Measurements from ENCODE around the gene CCDC158. TPM values are rescaled to one million over a fixed set of nuclear protein-coding genes. Genes with fewer than 3 reads are reported as not detected.

The CCDC158 gene
- total and polyA plus RNA-seq, 2 of the 8 experiments (the other 6 are each of a cell fraction or from before 2014, with no cell fraction given), result not detected

- Histone ChIP-seq H2BK5ac (ENCODE audit: low read depth, low read length) (no peak overlapping the region), H4K5ac (ENCODE audit: insufficient read length, low read depth, low read length) (no peak overlapping the region), H3K27me3 (replicated peaks in 1 of 4; ENCODE audit: control insufficient read depth in 3 of 4, extremely low read depth in 1 of 4, insufficient read depth in 3 of 4, low read length in 3 of 4) (no peaks in the 10 kb centered on the region), H3K14ac (ENCODE audit: insufficient read length) (no peak overlapping the region), H2AFZ (ENCODE audit: low read length) (no peak overlapping the region), H3K79me2 (ENCODE audit: control insufficient read depth in 1 of 2, insufficient read depth in 2 of 2, low read length in 2 of 2) (no peaks in the 10 kb centered on the region), H3K36me3 (ENCODE audit: control insufficient read depth in 2 of 4, insufficient read depth in 4 of 4, low read length in 3 of 4) (no peaks in the 10 kb centered on the region), H3K9me3 (ENCODE audit: insufficient read depth in 2 of 2, low read depth in 1 of 2, low read length in 1 of 2) (no peaks in the 10 kb centered on the region), H2AK5ac (ENCODE audit: low read depth, low read length) (no peak overlapping the region), H3K79me1 (ENCODE audit: low read depth, low read length) (no peaks in the 10 kb centered on the region), H4K20me1 (replicated peaks in 1 of 2; ENCODE audit: control insufficient read depth in 1 of 2, insufficient read depth in 2 of 2, low read length in 2 of 2) (no peaks in the 10 kb centered on the region), H3K4me1 (replicated peaks in 1 of 4; ENCODE audit: control insufficient read depth in 3 of 4, insufficient read depth in 4 of 4, low read length in 3 of 4) (no peaks in the 10 kb centered on the region), H2BK120ac (replicated peaks; ENCODE audit: low read depth, low read length) (no peak overlapping the region), H2BK20ac (ENCODE audit: low read length) (no peak overlapping the region), H3K23me2 (ENCODE audit: low read depth, low read length) (no peaks in the 10 kb centered on the region), H3K9ac (replicated peaks in 1 of 4; ENCODE audit: extremely low read depth in 1 of 4, low read depth in 3 of 4, low read length in 3 of 4) (no peak overlapping the region), H3K4me2 (ENCODE audit: insufficient read depth in 1 of 2, low read depth in 2 of 2, low read length in 2 of 2) (no peak overlapping the region), H3K56ac (replicated peaks; ENCODE audit: insufficient read length, low read depth, low read length) (no peak overlapping the region), H2BK15ac (ENCODE audit: low read length) (no peak overlapping the region), H4K8ac (ENCODE audit: extremely low read depth, insufficient read depth, low read length) (no peak overlapping the region), H4K91ac (replicated peaks; ENCODE audit: insufficient read length, low read length) (no peak overlapping the region), H3K18ac (ENCODE audit: extremely low read depth, low read length) (no peak overlapping the region), H3K27ac (ENCODE audit: low read depth, low read length) (no peak overlapping the region), H3K4ac (replicated peaks; ENCODE audit: insufficient read length, low read depth, low read length) (no peak overlapping the region), H2BK12ac (ENCODE audit: low read depth, low read length) (no peak overlapping the region), H3K23ac (ENCODE audit: insufficient read length) (no peak overlapping the region), H3K4me3 (ENCODE audit: extremely low read depth in 1 of 4, insufficient read depth in 2 of 4, low read depth in 3 of 4, low read length in 4 of 4) (no peak overlapping the region)
- POLR2A ChIA-PET (ENCODE audit: partially characterized antibody), result no interaction called here
- CTCF ChIA-PET (ENCODE audit: partially characterized antibody), result interaction anchor here (1.7 to 2.5 kb wide), 3 partner anchors 22 to 161 kb away, joined by 3 to 11 read pairs (median 9); no protein-coding TSS in a partner anchor
- no peak for TF ChIP-seq SIRT6 (IDR thresholded peaks at IDR 0.05; ENCODE audit: low read length)
- TF ChIP-seq NANOG (IDR thresholded peaks at IDR 0.05; ENCODE audit: insufficient read depth, low read depth, low read length, poor library complexity, severe bottlenecking), result no peak
- TF ChIP-seq RNF2 (IDR thresholded peaks at IDR 0.05; ENCODE audit: borderline replicate concordance, low read depth, low read length, missing control alignments, poor library complexity, severe bottlenecking), result no peak
- no peak for DNase-seq (ENCODE audit: low read depth in 1 of 2, low spot score in 2 of 2)
- no peak for FAIRE-seq
These were observed 79.9 kb downstream of the CCDC158 start for GRCh38 chr4:76341063-76341462.

All from H1 (cell line).